ENCODE measurements around the gene CACNA1C.

CACNA1C gene

GRCh38 chr12:2035431-2036055 lies 17.2 kb upstream of the CACNA1C start:
- no peak overlapping the region for H3K4me3 ChIP-seq (ENCODE audit: low read depth, low read length)
- no peak for TF ChIP-seq CTCF (conservative IDR thresholded peaks at IDR 0.05; ENCODE audit: low read depth, low read length)
- no peak for DNase-seq (ENCODE audit: low read depth)

GRCh38 chr12:2039034-2039433 lies 13.8 kb upstream of the CACNA1C start:
- TF ChIP-seq CTCF (conservative IDR thresholded peaks at IDR 0.05; ENCODE audit: low read depth, low read length) = no peak
- no peak overlapping the region for H3K4me3 ChIP-seq (ENCODE audit: low read depth, low read length)
- no peak for DNase-seq (ENCODE audit: low read depth)

GRCh38 chr12:2043054-2043453 lies 9.7 kb upstream of the CACNA1C start:
- no peak overlapping the region for H3K4me3 ChIP-seq (ENCODE audit: low read depth, low read length)
- DNase-seq (ENCODE audit: low read depth) = no peak
- no peak for TF ChIP-seq CTCF (conservative IDR thresholded peaks at IDR 0.05; ENCODE audit: low read depth, low read length)

- DNase-seq (ENCODE audit: low read depth) = no peak
- TF ChIP-seq CTCF (conservative IDR thresholded peaks at IDR 0.05; ENCODE audit: low read depth, low read length) = no peak
These were observed 8.6 kb upstream of the CACNA1C start for GRCh38 chr12:2044165-2044564.

GRCh38 chr12:2046957-2047356 lies 5.8 kb upstream of the CACNA1C start:
- DNase-seq (ENCODE audit: low read depth) = no peak
- no peak for TF ChIP-seq CTCF (conservative IDR thresholded peaks at IDR 0.05; ENCODE audit: low read depth, low read length)
- H3K4me3 ChIP-seq (ENCODE audit: low read depth, low read length) = no peak overlapping the region

More at GRCh38 chr12:2044165-2044564, 8.6 kb upstream of the CACNA1C start:
- H3K4me3 ChIP-seq (ENCODE audit: low read depth, low read length) = no peak overlapping the region

- no peak for DNase-seq (ENCODE audit: low read depth)
- no peak overlapping the region for H3K4me3 ChIP-seq (ENCODE audit: low read depth, low read length)
- TF ChIP-seq CTCF (conservative IDR thresholded peaks at IDR 0.05; ENCODE audit: low read depth, low read length) = no peak
These were observed 5.0 kb upstream of the CACNA1C start for GRCh38 chr12:2047752-2048151.

Measured in choroid plexus epithelial cell (primary cell).